CD8-positive, alpha-beta memory T cell (primary cell): ENCODE results near the gene C11orf65. TPM values are rescaled to one million over a fixed set of nuclear protein-coding genes. Genes with fewer than 3 reads are reported as not detected.

Experiments
- CTCF ChIA-PET: fragments of 350-600 bp; sonication (Branson Sonifier 250); formaldehyde crosslinking; loops from one replicate; lab custom pipeline; 2021; ENCODE audit warnings: antibody characterized with exemption; lab: Charles Lee
- POLR2A ChIA-PET: fragments of 350-600 bp; sonication (Branson Sonifier 250); formaldehyde crosslinking; loops from one replicate; lab custom pipeline; 2021; ENCODE audit warnings: antibody characterized with exemption; lab: Charles Lee
- DNase-seq, 5 donors: peaks; one replicate each; pipeline versions ENCODE4 v3.0.0 to v3.0.0-alpha.2; 2020 to 2022; ENCODE audit warnings: mixed read lengths in 1 of 5
- H3K27ac ChIP-seq: one replicate; pipeline ENCODE4 v1.7.0; 2013; ENCODE audit warnings: low read depth, mild to moderate bottlenecking, low read length, moderate library complexity
- H3K27me3 ChIP-seq: 2 replicates; pipeline ENCODE4 v1.7.0; 2013; ENCODE audit warnings: low read length, mild to moderate bottlenecking; ENCODE audit not compliant: insufficient read depth, poor library complexity, severe bottlenecking
- H3K36me3 ChIP-seq: 2 replicates; pipeline ENCODE4 v1.7.0; 2013; ENCODE audit warnings: mild to moderate bottlenecking, low read length, moderate library complexity; ENCODE audit not compliant: insufficient read depth
- H3K4me1 ChIP-seq: 2 replicates; pipeline ENCODE4 v1.7.0; 2013; ENCODE audit warnings: mild to moderate bottlenecking, low read length, moderate library complexity; ENCODE audit not compliant: insufficient read depth
- H3K4me3 ChIP-seq: 2 replicates; pipeline ENCODE4 v1.7.0; 2013; ENCODE audit warnings: mild to moderate bottlenecking, low read length
- H3K9me3 ChIP-seq: 2 replicates; pipeline ENCODE4 v1.7.0; 2013; ENCODE audit warnings: mild to moderate bottlenecking, low read length
- H3K27ac Mint-ChIP-seq, 8 donors: one replicate each; pipeline ENCODE4 v1.8.0; 2020 to 2021; ENCODE audit warnings: mixed read lengths in 8 of 8, mild to moderate bottlenecking in 6 of 8, inconsistent platforms in 3 of 8, moderate library complexity in 3 of 8
- H3K27me3 Mint-ChIP-seq, 2 donors: one replicate each; pipeline ENCODE4 v1.8.0; 2020 to 2021; ENCODE audit warnings: mixed read lengths in 2 of 2, mild to moderate bottlenecking in 1 of 2, moderate library complexity in 1 of 2
- H3K36me3 Mint-ChIP-seq, 3 donors: one replicate each; pipeline ENCODE4 v1.8.0; 2020 to 2021; ENCODE audit warnings: mixed read lengths in 3 of 3, inconsistent platforms in 1 of 3, mild to moderate bottlenecking in 1 of 3
- H3K4me1 Mint-ChIP-seq, 3 donors: one replicate each; pipeline ENCODE4 v1.8.0; 2020 to 2021; ENCODE audit warnings: mixed read lengths in 3 of 3, inconsistent platforms in 1 of 3, mild to moderate bottlenecking in 1 of 3
- H3K4me3 Mint-ChIP-seq, 7 donors: one replicate each; pipeline ENCODE4 v1.8.0; 2020 to 2021; ENCODE audit warnings: mixed read lengths in 7 of 7, mild to moderate bottlenecking in 6 of 7, moderate library complexity in 4 of 7, inconsistent platforms in 2 of 7
- H3K9me3 Mint-ChIP-seq, 5 donors: one replicate each; pipeline ENCODE4 v1.8.0; 2020 to 2022; ENCODE audit warnings: mixed read lengths in 5 of 5, mild to moderate bottlenecking in 3 of 5, moderate library complexity in 2 of 5, inconsistent platforms in 1 of 5
- polyA plus RNA-seq: library from polyadenylated mRNA; unstranded; fragments of 300-500 nt; fragmentation: Illumina TruSeq; gene quantifications from one replicate; pipeline ENCODE4 v1.2.3, GENCODE V29; 2021
- total RNA-seq, 2 experiments: library from RNA; stranded (reverse); gene quantifications; one replicate each; pipeline ENCODE4 v1.2.3, GENCODE V29; 2021

Gene C11orf65
- total and polyA plus RNA-seq, 3 experiments from 2014 or later: 0.64 to 1.1 (median 0.78) TPM

DNA sequence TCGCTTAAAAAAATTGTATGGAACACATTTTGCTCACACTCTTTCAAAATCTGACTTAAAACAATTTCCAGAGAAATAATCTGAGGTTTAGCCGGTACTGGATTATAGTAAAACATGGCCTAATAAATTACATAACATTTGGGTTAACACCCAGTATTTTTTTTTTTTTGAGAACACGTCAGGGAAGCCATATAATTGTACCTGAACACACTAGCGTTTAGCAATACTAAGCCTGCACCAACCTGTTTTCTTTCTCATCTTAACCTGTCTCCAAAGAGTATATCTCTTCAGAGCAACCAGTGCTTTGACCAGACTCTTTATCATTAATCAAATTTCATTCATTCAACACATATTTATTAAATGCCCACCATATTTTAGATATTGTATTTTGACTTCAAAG is 32.8 kb upstream of the C11orf65 start:
- Mint-ChIP-seq H3K36me3 (peaks cover 0 to 5% (median 0%) of the 10 kb centered on the region in 3 donors), H3K4me1 (peaks cover 14 to 24% (median 21%) of the 10 kb centered on the region in 3 donors), H3K27me3 (peaks cover 0 to 4% of the 10 kb centered on the region in 2 donors), H3K9me3 (no peaks in the 10 kb centered on the region), H3K27ac (peak overlapping the region in 5 of 8 donors; percentile 6 to 63 (median 29)), H3K4me3 (peak overlapping the region in 6 of 7 donors; percentile 3 to 89 (median 49))
- H3K9me3 ChIP-seq: no peaks in the 10 kb centered on the region
- peaks cover 10% of the 10 kb centered on the region for H3K4me1 ChIP-seq
- no peaks in the 10 kb centered on the region for H3K27me3 ChIP-seq
- ChIA-PET CTCF (no interaction called here), POLR2A (no interaction called here)
- no peak overlapping the region for H3K27ac ChIP-seq
- DNase-seq: no peak
- H3K4me3 ChIP-seq: no peak overlapping the region
- H3K36me3 ChIP-seq: no peaks in the 10 kb centered on the region

DNA sequence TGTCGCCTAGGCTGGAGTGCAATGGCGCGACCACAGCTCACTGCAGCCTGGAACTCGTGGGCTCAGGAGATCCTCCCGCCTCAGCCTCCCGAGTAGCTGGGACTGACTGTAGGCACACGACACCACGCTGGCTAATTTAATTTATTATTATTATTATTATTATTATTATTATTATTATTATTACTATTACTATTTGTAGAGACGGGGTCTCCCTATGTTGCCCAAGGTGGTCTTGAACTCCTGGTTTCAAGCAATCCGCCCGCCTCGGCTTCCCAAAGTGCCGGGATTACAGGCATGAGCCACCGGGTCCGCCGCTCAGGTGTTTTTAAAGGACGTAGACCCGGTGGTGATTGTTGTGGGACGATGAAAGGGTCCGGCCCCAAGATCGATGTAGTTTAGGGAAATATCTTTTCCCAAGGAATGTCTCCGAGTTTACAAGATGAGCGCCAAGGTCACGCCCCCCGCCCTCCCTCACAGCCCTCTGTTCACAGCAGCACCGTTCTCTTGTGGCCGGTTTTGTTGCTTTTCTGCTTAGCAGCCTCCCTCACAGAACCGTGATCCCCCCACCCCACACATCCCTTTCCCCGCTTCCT is 31.6 kb upstream of the C11orf65 start:
- peak overlapping the region; percentile 81 for H3K27ac ChIP-seq
- peaks cover 18 to 36% (median 34%) of the 10 kb centered on the region in 3 donors for H3K4me1 Mint-ChIP-seq
- no peaks in the 10 kb centered on the region for H3K27me3 ChIP-seq
- H3K36me3 Mint-ChIP-seq: peaks cover 0 to 5% (median 0%) of the 10 kb centered on the region in 3 donors
- H3K36me3 ChIP-seq: no peaks in the 10 kb centered on the region
- H3K4me1 ChIP-seq: peaks cover 10% of the 10 kb centered on the region
- POLR2A ChIA-PET: interaction anchor here (1.4 kb wide), 1 partner anchor 32 kb away, joined by 6 read pairs; the partner anchor contains the start of gene C11orf65
- CTCF ChIA-PET: no interaction called here
- no peak for DNase-seq
- H3K9me3 Mint-ChIP-seq: no peaks in the 10 kb centered on the region
- H3K27ac Mint-ChIP-seq: peak overlapping the region; percentile 61 to 94 (median 88)
- no peaks in the 10 kb centered on the region for H3K9me3 ChIP-seq
- H3K4me3 Mint-ChIP-seq: peak overlapping the region; percentile 82 to 91 (median 88)
- H3K4me3 ChIP-seq: peak overlapping the region; percentile 75
- peaks cover 0 to 4% of the 10 kb centered on the region in 2 donors for H3K27me3 Mint-ChIP-seq

DNA sequence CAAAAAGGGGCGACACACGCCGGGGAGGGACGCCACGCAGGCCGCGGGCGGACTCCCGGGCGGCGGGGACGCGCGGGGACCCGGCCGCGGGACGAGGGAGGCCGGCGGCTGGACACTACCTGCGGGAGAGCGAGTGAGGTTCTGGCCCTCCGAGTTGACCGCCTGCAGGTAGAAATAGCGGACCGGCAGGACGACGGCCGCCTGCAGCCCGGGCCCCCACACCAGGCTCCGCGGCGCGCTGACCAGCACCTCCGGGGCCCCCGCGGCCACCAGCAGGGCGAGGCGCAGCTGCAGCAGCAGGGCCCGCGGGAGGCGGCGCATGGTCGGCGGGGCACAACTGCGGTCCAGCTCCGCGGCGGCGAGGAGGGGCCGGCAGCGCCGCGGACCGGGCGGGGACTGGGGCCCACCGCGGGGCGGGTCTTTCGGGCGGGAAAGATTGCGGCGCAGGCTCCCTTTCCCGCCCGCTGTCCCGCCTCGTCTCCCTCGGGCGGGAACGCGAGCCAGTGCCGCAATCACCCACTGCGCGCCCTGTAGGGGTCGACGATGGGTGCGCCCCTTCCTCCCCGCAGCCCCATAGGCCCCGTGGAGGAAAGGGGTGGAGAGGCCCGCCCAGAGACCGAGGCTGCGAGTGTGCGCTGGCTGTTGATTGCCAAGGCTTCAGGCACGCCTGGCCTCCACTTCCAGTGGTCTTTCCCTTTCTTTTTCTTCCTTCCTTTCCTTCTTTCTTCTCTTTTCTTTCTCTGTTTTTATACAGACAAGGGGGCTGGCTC is 30.9 kb upstream of the C11orf65 start, which contains the start of gene POGLUT3:
Gene POGLUT3 (minus strand): TSS at position 339 of the 770 bp plus-strand sequence. CDS start 18 bp downstream, at position 321.
- H3K36me3 Mint-ChIP-seq: peaks cover 0 to 5% (median 0%) of the 10 kb centered on the region in 3 donors
- Histone ChIP-seq H3K4me3 (peak within 1 kb of the TSS; percentile 75), H3K27ac (peak within 1 kb of the TSS; percentile 81), H3K36me3 (no peaks in the 10 kb centered on the region), H3K9me3 (no peaks in the 10 kb centered on the region), H3K4me1 (peaks cover 10% of the 10 kb centered on the region), H3K27me3 (no peaks in the 10 kb centered on the region)
- H3K27ac Mint-ChIP-seq: peak within 1 kb of the TSS; percentile 92 to 100 (median 99)
- ChIA-PET CTCF (no interaction called here), POLR2A (interaction anchor here (1.0 to 1.4 kb wide), 2 partner anchors 31 to 167 kb away, joined by 4 to 6 read pairs; partner anchors contain the start of genes C11orf65 and DDX10)
- peak; percentile 25 to 65 (median 36) for DNase-seq
- no peaks in the 10 kb centered on the region for H3K9me3 Mint-ChIP-seq
- peaks cover 0 to 4% of the 10 kb centered on the region in 2 donors for H3K27me3 Mint-ChIP-seq
- H3K4me3 Mint-ChIP-seq: peak within 1 kb of the TSS; percentile 94 to 100 (median 98)
- peaks cover 18 to 38% (median 34%) of the 10 kb centered on the region in 3 donors for H3K4me1 Mint-ChIP-seq

DNA sequence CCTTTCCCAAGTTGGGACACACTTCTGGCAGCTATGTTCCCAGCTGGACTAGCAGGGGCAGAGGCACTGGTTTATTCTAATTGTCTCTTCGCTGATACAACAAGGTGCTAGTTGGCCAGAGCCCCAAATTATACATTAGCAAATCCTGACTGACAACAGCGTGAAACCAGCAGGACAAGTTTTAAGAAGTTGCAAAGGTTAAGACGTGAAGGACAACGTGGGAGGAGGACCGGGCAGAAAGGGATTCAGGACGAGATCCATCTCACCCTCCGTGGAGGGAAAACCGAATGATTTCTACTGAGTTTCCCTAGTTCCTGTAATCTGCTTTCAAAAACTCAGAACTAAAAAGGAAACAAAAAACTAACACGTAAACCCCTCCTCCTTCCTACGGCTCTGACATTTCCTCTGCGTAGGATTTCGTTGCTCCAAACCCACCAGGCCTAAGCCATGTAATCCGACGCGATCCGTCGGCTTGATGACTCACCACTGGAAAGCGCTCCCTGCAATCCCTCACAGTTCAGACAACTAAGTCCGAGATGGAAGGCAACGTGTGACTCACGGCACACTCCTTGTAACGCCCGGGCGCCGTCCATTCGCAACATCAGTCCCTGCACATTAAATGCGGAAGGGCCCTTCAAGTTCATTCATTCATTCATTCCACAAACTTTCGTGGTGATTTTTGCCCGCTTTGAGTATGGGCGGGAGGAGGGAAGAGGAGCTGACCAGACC is 30.2 kb upstream of the C11orf65 start:
- CTCF ChIA-PET: no interaction called here
- POLR2A ChIA-PET: interaction anchor here (1.0 to 1.4 kb wide), 3 partner anchors 29 to 167 kb away, joined by 3 to 6 read pairs (median 4); partner anchors contain the start of genes C11orf65 and DDX10
- H3K36me3 Mint-ChIP-seq: peaks cover 0 to 5% (median 0%) of the 10 kb centered on the region in 3 donors

DNA sequence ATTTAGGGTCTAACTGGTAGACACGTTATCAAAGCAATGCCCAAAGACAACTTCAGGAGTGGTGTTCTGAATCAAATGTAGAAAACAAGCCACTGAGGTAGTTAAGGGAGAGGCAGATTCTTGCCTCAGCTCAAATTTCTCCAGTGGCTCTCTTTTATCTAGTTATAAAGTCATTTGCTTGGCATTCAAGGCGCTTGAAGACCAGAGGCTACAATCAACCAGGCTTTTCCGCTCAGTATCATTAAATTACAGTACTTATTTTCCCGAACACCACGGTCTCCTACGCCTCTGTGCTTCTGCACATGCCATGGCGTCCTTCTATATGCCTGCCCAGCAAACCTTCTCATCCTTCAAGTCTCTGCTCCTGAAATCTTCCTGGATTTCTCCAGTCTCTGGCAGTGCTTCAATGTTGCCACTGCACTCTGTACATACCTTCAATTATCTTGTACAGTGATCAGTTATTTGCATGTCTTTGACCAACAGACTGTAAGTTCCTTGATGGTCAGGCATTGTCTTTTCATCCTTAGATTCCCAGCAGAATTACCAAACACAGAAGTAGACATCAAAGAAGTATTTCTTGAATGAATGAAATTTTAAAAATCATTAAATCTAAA is 29.4 kb upstream of the C11orf65 start:
- no peaks in the 10 kb centered on the region for H3K27me3 ChIP-seq
- H3K4me1 ChIP-seq: peaks cover 10% of the 10 kb centered on the region
- ChIA-PET POLR2A (interaction anchor here (0.7 to 1.1 kb wide), 2 partner anchors 28 to 260 kb away, joined by 3 to 4 read pairs; no protein-coding TSS in a partner anchor), CTCF (no interaction called here)
- H3K27me3 Mint-ChIP-seq: peaks cover 0 to 4% of the 10 kb centered on the region in 2 donors
- peak overlapping the region; percentile 94 to 100 (median 98) for H3K4me3 Mint-ChIP-seq
- peak overlapping the region; percentile 81 for H3K27ac ChIP-seq
- peaks cover 22 to 42% (median 41%) of the 10 kb centered on the region in 3 donors for H3K4me1 Mint-ChIP-seq
- no peaks in the 10 kb centered on the region for H3K9me3 ChIP-seq
- H3K27ac Mint-ChIP-seq: peak overlapping the region; percentile 92 to 100 (median 99)
- H3K4me3 ChIP-seq: peak overlapping the region; percentile 75
- H3K9me3 Mint-ChIP-seq: no peaks in the 10 kb centered on the region
- no peaks in the 10 kb centered on the region for H3K36me3 ChIP-seq
- peaks cover 0 to 7% (median 0%) of the 10 kb centered on the region in 3 donors for H3K36me3 Mint-ChIP-seq
- DNase-seq: no peak

More for the DNA sequence above, 30.2 kb upstream of the C11orf65 start:
- H3K27ac ChIP-seq: peak overlapping the region; percentile 81
- H3K4me1 Mint-ChIP-seq: peaks cover 18 to 38% (median 35%) of the 10 kb centered on the region in 3 donors
- H3K36me3 ChIP-seq: no peaks in the 10 kb centered on the region
- H3K27ac Mint-ChIP-seq: peak overlapping the region; percentile 92 to 100 (median 99)
- peak overlapping the region; percentile 94 to 100 (median 98) for H3K4me3 Mint-ChIP-seq
- H3K4me1 ChIP-seq: peaks cover 10% of the 10 kb centered on the region
- peak overlapping the region; percentile 75 for H3K4me3 ChIP-seq
- peaks cover 0 to 4% of the 10 kb centered on the region in 2 donors for H3K27me3 Mint-ChIP-seq
- H3K9me3 Mint-ChIP-seq: no peaks in the 10 kb centered on the region
- no peaks in the 10 kb centered on the region for H3K9me3 ChIP-seq
- DNase-seq: peak; percentile 60 to 80 (median 73)
- H3K27me3 ChIP-seq: no peaks in the 10 kb centered on the region

DNA sequence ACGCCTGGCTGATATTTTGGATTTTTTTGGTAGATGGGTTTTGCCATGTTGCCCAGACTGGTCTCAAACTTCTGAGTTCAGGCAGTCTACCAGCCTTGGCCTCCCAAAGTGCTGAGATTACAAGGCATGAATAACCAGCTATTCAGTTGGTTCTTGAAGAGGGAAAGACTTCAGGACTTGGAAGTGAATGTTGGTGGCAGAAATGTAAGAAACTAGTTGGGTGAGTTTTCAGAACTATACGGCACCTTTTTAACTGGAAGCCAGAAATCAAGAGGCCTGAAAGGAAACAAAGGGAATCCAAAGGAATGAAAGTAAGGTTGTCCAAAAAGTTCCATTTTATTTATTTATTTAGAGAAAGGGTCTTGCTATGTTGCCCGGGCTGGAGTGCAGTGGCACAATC is 28.0 kb upstream of the C11orf65 start:
- DNase-seq: no peak
- Mint-ChIP-seq H3K27ac (peak overlapping the region; percentile 2 to 74 (median 30)), H3K9me3 (no peaks in the 10 kb centered on the region), H3K36me3 (peaks cover 0 to 15% (median 4%) of the 10 kb centered on the region in 3 donors), H3K4me1 (peaks cover 23 to 42% (median 41%) of the 10 kb centered on the region in 3 donors), H3K4me3 (peak overlapping the region in 2 of 7 donors; percentile 13 to 17), H3K27me3 (peaks cover 0 to 4% of the 10 kb centered on the region in 2 donors)
- Histone ChIP-seq H3K9me3 (no peaks in the 10 kb centered on the region), H3K36me3 (no peaks in the 10 kb centered on the region), H3K4me3 (no peak overlapping the region), H3K27ac (no peak overlapping the region), H3K4me1 (peaks cover 10% of the 10 kb centered on the region), H3K27me3 (no peaks in the 10 kb centered on the region)
- POLR2A ChIA-PET: no interaction called here
- CTCF ChIA-PET: no interaction called here

DNA sequence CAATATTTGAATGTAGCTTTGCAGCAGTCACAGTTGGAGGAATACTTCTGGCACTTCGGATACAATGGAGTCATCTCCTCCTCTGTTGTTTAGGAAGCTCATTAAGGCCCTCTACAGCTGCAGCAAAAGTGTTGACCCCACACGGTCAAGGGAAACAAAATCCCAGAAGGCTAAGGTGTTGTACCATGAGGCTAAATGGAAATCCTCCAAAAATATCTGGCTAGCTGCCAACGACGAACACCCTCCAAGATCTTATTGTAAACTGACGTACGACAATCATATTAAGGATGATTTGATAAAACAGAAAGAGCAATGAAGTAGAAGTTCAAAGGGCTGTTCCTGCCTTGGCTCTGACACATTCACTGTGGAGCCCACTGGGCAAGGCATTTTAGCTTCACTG is 26.9 kb upstream of the C11orf65 start:
- Histone ChIP-seq H3K9me3 (no peaks in the 10 kb centered on the region), H3K36me3 (no peaks in the 10 kb centered on the region), H3K27me3 (no peaks in the 10 kb centered on the region), H3K27ac (no peak overlapping the region), H3K4me3 (no peak overlapping the region), H3K4me1 (peaks cover 10% of the 10 kb centered on the region)
- CTCF ChIA-PET: no interaction called here
- peaks cover 0 to 4% of the 10 kb centered on the region in 2 donors for H3K27me3 Mint-ChIP-seq
- DNase-seq: no peak
- POLR2A ChIA-PET: interaction anchor here (0.6 kb wide), 1 partner anchor 27 kb away, joined by 3 read pairs; no protein-coding TSS in a partner anchor
- H3K4me3 Mint-ChIP-seq: no peak overlapping the region
- H3K9me3 Mint-ChIP-seq: no peaks in the 10 kb centered on the region
- peak overlapping the region in 6 of 8 donors; percentile 7 to 79 (median 48) for H3K27ac Mint-ChIP-seq
- H3K36me3 Mint-ChIP-seq: peaks cover 0 to 23% (median 8%) of the 10 kb centered on the region in 3 donors
- peaks cover 23 to 42% (median 41%) of the 10 kb centered on the region in 3 donors for H3K4me1 Mint-ChIP-seq
